Breast epithelium (tissue), 3 donors: Measurements from ENCODE around the gene GLI3.

Experiments
- POLR2A ChIP-seq: fragments of 450-650 bp; IDR thresholded peaks from one replicate; pipeline ENCODE4 v1.6.1; 2016; ENCODE audit warnings: antibody characterized with exemption, mild to moderate bottlenecking, moderate library complexity
- POLR2AphosphoS5 ChIP-seq, 3 donors: sonication (generic); formaldehyde crosslinking; IDR thresholded peaks; one replicate each; pipeline ENCODE4 v1.6.1; 2017; ENCODE audit warnings: antibody characterized with exemption in 3 of 3
- TF ChIP-seq, protein P1 (sequence below), 3 donors: fragments of 450-650 bp; IDR thresholded peaks; one replicate each; pipeline ENCODE4 v1.5.1; 2016 to 2017; ENCODE audit warnings: antibody characterized with exemption in 3 of 3, mild to moderate bottlenecking in 3 of 3, moderate library complexity in 3 of 3

DNA sequence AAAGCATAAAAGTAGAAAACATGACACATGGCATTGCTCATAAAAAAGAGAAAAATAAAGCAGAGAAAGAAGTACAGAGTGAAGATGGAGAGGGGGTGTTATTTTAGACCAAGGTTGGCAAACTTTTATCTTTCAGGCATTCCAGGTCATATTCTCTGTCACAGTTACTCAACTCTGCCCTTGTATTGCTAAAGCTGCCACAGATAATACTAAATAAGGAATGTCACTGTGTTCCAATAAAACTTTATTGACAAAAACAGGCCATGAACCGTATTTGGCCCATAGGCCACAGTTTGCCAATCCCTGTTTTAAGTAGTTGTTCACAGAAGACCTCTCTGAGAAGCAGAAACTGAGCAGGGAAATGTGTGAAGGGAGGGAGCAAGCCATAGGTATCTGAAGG lies 167.4 kb downstream of the GLI3 start:
- TF ChIP-seq, protein P1, sequence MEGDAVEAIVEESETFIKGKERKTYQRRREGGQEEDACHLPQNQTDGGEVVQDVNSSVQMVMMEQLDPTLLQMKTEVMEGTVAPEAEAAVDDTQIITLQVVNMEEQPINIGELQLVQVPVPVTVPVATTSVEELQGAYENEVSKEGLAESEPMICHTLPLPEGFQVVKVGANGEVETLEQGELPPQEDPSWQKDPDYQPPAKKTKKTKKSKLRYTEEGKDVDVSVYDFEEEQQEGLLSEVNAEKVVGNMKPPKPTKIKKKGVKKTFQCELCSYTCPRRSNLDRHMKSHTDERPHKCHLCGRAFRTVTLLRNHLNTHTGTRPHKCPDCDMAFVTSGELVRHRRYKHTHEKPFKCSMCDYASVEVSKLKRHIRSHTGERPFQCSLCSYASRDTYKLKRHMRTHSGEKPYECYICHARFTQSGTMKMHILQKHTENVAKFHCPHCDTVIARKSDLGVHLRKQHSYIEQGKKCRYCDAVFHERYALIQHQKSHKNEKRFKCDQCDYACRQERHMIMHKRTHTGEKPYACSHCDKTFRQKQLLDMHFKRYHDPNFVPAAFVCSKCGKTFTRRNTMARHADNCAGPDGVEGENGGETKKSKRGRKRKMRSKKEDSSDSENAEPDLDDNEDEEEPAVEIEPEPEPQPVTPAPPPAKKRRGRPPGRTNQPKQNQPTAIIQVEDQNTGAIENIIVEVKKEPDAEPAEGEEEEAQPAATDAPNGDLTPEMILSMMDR (IDR thresholded peaks at IDR 0.05) = no peak
- no peak for TF ChIP-seq POLR2AphosphoS5 (IDR thresholded peaks at IDR 0.05)
- no peak for TF ChIP-seq POLR2A
